ENCODE results near the gene MAGI2.
"Not testable (repeated sequence)": the region's sequence is repeated elsewhere in the genome, so short reads cannot be mapped to it uniquely, and the experiment has no call there.

GRCh38 chr7:78322231-78322630 is 1131.2 kb downstream of the MAGI2 start:
- TF ChIP-seq PATZ1 (CRISPR knock-in tag; IDR thresholded peaks at IDR 0.05; ENCODE audit: borderline replicate concordance); ESRRG (CRISPR knock-in tag; IDR thresholded peaks at IDR 0.05); RARB (CRISPR knock-in tag; IDR thresholded peaks at IDR 0.05); PPARA (CRISPR knock-in tag; IDR thresholded peaks at IDR 0.05; ENCODE audit: borderline replicate concordance); ZFP3 (CRISPR knock-in tag; IDR thresholded peaks at IDR 0.05); ZNF8 (CRISPR knock-in tag; IDR thresholded peaks at IDR 0.05); SNAI2 (CRISPR knock-in tag; IDR thresholded peaks at IDR 0.05); ISL1 (CRISPR knock-in tag; IDR thresholded peaks at IDR 0.05); CREB5 (CRISPR knock-in tag; IDR thresholded peaks at IDR 0.05; ENCODE audit: low read depth); ZNF565 (CRISPR knock-in tag; conservative IDR thresholded peaks at IDR 0.05; ENCODE audit: low read depth); TOX (CRISPR knock-in tag; IDR thresholded peaks at IDR 0.05; ENCODE audit: borderline replicate concordance); GLIS3 (CRISPR knock-in tag; IDR thresholded peaks at IDR 0.05): not testable (repeated sequence)

Data from SK-N-SH treated with all-trans-retinoic acid at 6 μM for 48 hours (cell line).